GM18858 (cell line): Measurements from ENCODE around the gene WDR73.

Experiments
- ATAC-seq: cut with Tn5 transposase; IDR thresholded peaks from one replicate; pipeline ENCODE4 v1.9.1; 2021; ENCODE audit not compliant: unreplicated experiment

WDR73 gene

DNA sequence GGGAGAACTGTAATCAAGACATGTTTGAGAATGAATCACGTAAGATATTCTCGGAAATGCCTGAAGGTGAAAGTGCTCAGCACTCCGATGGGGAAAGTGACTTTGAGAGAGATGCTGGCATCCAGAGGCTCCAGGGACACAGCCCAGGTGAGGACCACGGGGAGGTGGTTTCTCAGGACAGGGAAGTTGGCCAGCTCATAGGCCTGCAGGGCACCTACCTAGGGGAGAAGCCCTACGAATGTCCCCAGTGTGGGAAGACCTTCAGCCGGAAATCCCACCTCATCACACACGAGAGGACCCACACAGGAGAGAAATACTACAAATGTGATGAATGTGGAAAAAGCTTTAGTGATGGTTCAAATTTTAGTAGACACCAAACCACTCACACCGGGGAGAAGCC is 33.5 kb downstream of the WDR73 start:
- ATAC-seq: no peak

DNA sequence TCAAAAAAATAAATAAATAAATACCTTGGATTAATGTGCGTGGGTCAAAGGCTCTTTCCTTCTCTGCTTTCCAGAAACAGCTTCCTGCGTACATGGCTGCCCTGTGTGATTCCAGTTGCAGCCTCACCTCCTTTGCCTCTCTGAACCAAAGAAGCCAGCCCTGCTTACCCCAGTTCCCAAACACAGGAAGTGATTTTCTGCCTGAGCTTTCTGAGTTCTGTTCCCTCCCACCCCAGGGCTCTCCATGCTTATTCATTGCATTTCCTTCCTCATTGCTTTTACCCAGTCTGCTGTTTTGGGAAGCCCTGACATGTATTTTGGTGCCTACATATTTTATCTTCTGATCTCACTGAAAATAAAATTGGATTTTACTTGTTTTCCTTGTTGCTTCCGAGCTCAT is 37.8 kb downstream of the WDR73 start:
- no peak for ATAC-seq

GRCh38 chr15:84611631-84612030 is 42.5 kb downstream of the WDR73 start:
- no peak for ATAC-seq

DNA sequence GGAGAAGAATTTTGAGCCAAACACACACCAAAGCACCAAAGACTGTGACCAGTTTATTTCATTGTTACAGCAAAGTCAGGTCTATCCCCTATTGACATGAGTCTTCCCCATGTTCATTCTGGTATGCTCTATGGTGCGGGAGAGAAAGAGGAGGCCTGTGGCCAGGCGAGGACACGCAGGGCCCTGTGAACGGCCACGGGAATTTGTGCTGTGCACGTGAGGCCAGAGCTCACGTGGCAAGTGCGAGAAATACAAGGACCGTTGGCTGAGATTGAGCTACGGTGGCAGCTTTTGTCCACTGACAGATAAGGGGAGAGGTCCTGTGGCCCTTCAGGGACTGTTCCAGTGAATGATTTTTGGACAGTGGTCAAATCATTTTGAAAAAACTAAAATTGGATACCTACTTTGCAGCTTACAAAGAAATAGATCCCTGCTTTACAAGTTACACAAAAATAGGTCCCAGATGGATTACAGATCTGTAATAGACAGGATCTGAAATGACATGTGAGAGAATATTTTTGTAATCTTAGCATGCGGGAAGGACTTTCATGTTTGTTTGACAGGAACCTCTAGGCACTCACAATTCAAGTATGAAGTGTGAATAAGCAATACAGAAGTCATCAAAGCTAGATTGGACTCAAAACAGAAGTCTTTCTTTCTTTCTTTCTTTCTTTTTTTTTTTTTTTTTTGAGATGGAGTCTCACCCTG is 44.1 kb downstream of the WDR73 start:
- ATAC-seq: no peak

- ATAC-seq: no peak
Measured at GRCh38 chr15:84608707-84609284, 45.3 kb downstream of the WDR73 start.

- no peak for ATAC-seq
Measured at GRCh38 chr15:84606653-84607120, 47.4 kb downstream of the WDR73 start.

GRCh38 chr15:84605554-84605882 is 48.6 kb downstream of the WDR73 start:
- ATAC-seq: no peak

- no peak for ATAC-seq
Measured at GRCh38 chr15:84604826-84605553, 49.1 kb downstream of the WDR73 start.

GRCh38 chr15:84603630-84604379 is 50.3 kb downstream of the WDR73 start:
- no peak for ATAC-seq

- no peak for ATAC-seq
Measured at GRCh38 chr15:84601555-84601838, 52.6 kb downstream of the WDR73 start.

DNA sequence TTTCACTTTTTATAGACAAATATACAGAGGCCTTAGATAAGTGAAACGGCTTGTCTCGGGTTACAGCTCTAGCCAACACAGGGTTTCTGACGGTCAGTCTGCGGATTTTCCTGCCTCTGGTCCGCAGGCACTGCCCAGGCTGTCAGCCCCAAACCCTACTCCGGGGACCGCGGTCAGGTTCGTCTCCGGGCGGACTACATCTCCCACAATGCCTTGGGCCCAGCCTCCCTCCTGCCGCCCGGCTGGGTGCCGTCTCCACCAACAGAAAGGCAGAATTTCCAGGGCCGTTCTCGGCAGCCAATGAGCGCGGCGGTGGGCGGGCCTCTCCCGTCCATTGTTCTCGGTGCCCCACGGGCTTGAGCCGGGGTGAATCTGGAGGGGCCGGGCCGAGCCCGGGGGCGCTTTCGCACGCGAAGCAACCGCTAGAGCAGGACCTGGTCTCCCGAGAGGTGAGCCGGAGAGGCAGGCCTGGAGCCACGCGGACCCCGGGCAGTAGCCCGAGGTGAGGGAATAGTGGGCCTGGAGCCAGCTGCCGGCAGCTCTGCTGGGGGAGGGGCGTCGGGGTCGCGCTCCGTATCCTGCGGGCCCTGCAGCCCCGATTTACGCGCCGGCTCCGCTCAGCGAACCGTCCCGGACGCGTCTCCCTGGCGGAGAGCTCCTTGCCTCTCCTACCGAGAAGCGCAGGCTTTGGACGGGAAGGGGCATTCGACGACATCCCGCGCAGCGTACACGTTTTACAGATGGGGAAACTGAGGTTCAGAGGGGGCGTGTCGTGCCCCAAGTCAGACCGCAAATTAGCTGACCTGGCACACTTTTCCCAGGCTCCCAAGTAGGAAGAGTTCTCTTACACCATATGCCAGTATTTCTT is 53.2 kb downstream of the WDR73 start, which contains the start of gene ZSCAN2:
TSS of gene ZSCAN2 (plus strand) at position 323 of the 868 bp plus-strand sequence. CDS start 2,919 bp downstream, outside the sequence.
- peak; percentile 89 for ATAC-seq

GRCh38 chr15:84600331-84600686 is 53.8 kb downstream of the WDR73 start:
- no peak for ATAC-seq

GRCh38 chr15:84599906-84600305 is 54.2 kb downstream of the WDR73 start:
- no peak for ATAC-seq

- no peak for ATAC-seq
Measured at GRCh38 chr15:84598993-84599392, 55.1 kb downstream of the WDR73 start.

DNA sequence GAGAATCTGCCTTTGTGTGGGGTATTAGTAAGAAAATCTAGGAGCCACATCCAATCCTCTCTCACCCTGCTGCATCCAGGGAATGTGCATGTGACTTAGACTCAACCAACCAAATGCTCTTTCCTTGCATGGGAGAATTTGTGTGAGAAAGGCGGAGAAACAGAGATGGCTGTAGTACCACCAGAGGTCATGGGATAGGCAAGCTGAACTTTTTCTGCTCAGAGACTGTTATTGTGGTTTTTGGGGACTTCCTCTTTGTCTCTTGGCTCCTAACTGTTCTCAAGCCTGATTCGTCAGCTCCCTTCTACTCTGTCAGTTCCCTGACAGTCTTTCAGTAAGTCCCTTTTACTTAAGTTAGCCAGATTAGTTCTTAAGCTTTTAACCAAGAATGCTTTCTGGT is 55.8 kb downstream of the WDR73 start:
- peak; percentile 49 for ATAC-seq

GRCh38 chr15:84597296-84597695 is 56.8 kb downstream of the WDR73 start:
- ATAC-seq: no peak

GRCh38 chr15:84595660-84596059 is 58.4 kb downstream of the WDR73 start:
- ATAC-seq: no peak

DNA sequence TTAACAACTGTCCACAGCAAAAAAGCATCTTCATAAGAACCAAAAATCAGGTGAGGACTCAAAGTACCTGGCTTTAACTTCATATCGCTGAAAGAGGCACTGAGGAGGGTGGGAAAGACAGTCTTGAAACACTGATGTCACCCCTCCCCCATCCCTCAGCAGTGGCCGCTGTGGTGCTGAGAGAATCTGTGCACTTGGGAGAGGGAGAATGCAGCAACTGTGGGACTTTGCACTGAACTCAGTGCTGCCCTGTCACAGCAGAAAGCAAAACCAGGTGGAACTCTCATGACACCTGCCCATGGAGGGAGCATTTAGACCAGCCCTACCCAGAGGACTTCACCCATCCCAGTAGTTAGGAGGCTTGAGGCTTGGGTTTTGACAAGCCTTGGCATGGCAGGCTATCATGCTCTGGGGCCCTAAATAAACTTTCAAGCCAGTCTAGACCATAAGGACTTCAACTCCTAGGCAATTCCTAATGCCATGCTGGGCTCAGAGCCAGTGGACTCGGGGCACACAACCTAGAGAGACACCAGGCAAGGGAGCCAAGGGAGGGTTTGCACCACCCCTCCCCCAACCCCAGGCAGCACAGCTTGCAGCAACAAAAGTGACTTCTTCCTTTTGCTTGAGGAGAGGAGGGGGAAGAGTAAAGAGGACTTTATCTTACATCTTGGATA is 59.3 kb downstream of the WDR73 start:
- ATAC-seq: no peak

DNA sequence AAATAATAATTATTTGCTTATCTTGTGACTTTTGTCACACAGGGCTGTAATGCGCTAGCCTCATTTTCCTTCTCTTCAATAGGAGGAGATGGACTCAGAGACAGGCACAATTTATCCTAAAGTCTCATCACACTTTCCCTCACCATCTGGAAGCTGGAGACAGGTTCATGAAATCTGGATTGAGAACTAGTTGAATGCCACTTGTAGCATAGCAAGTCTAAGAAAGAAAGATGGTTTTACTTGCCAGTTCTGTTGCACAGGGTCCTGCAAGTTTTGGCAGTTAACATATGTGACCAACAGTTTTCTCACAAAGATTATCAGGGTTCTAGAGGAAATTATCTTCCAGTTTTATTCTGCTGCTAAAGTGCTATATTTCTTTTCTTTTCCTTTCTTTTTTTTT is 62.3 kb downstream of the WDR73 start:
- ATAC-seq: no peak

GRCh38 chr15:84590406-84590805 is 63.7 kb downstream of the WDR73 start:
- ATAC-seq: no peak
